Peyer's patch (tissue), 4 donors: ENCODE measurements around the gene BCHE. TPM values are rescaled to one million over a fixed set of nuclear protein-coding genes. Genes with fewer than 3 reads are reported as not detected.

ENCODE experiments used
- DNase-seq, 3 donors: peaks; one replicate each; pipeline ENCODE4 v3.0.0-alpha.2; 2017 to 2019
- H3K27ac ChIP-seq, 4 donors: fragments of 200-600 bp; sonication (generic); one replicate each; pipeline ENCODE4 v1.5.1; 2016 to 2019
- H3K27me3 ChIP-seq, 2 donors: fragments of 200-600 bp; sonication (generic); one replicate each; pipeline ENCODE4 v1.5.1; 2019
- H3K36me3 ChIP-seq, 3 donors: fragments of 200-600 bp; sonication (generic); one replicate each; pipeline ENCODE4 v1.5.1; 2016 to 2019
- H3K4me1 ChIP-seq, 4 donors: fragments of 200-600 bp; sonication (generic); one replicate each; pipeline ENCODE4 v1.5.1; 2016 to 2019
- H3K4me3 ChIP-seq, 4 donors: fragments of 200-600 bp; sonication (generic); 1 replicate in 3 of 4; 2 replicates in 1 of 4; pipeline ENCODE4 v1.5.1; 2016 to 2019; ENCODE audit warnings: mild to moderate bottlenecking in 1 of 4
- H3K9me3 ChIP-seq, 4 donors: fragments of 200-600 bp; sonication (generic); one replicate each; pipeline ENCODE4 v1.5.1; 2016 to 2019; ENCODE audit warnings: mild to moderate bottlenecking in 1 of 4
- CTCF ChIP-seq, 6 experiments: fragments of 450-650 bp in 4 of 6; fragments of 200-600 bp in 2 of 6; sonication (generic) in 1 of 6; IDR thresholded peaks; one replicate each; pipeline ENCODE4 v1.5.1; 2017 to 2019; ENCODE audit warnings: antibody characterized with exemption in 6 of 6, mild to moderate bottlenecking in 3 of 6, moderate library complexity in 1 of 6
- POLR2A ChIP-seq, 2 donors: fragments of 450-650 bp; IDR thresholded peaks; one replicate each; pipeline ENCODE4 v1.5.1; 2017; ENCODE audit warnings: antibody characterized with exemption in 2 of 2, mild to moderate bottlenecking in 2 of 2, moderate library complexity in 2 of 2
- total RNA-seq, 4 donors: library from RNA; depleted of rRNA; stranded (reverse); fragments of >200 nt; gene quantifications; one replicate each; pipeline ENCODE4 v1.1.0, GENCODE V29; 2016

BCHE gene
- total RNA-seq, 4 donors from 2014 or later = 0.67 to 5.0 (median 3.4) TPM

GRCh38 chr3:165854696-165855095 is 17.5 kb upstream of the BCHE start:
- DNase-seq = no peak
- Histone ChIP-seq H3K36me3 (no peaks in the 10 kb centered on the region), H3K4me1 (no peaks in the 10 kb centered on the region), H3K27ac (no peak overlapping the region), H3K27me3 (no peaks in the 10 kb centered on the region), H3K4me3 (no peak overlapping the region), H3K9me3 (no peaks in the 10 kb centered on the region)
- TF ChIP-seq CTCF (IDR thresholded peaks at IDR 0.05) (peak in 4 of 6 experiments; percentile 37 to 45 (median 40)), POLR2A (IDR thresholded peaks at IDR 0.05) (no peak)

GRCh38 chr3:165852711-165853110 is 15.5 kb upstream of the BCHE start:
- no peak for DNase-seq

GRCh38 chr3:165852191-165852590 is 15.0 kb upstream of the BCHE start:
- DNase-seq = no peak

More at GRCh38 chr3:165852711-165853110, 15.5 kb upstream of the BCHE start:
- Histone ChIP-seq H3K9me3 (no peaks in the 10 kb centered on the region), H3K36me3 (no peaks in the 10 kb centered on the region), H3K4me3 (no peak overlapping the region), H3K27me3 (no peaks in the 10 kb centered on the region), H3K27ac (no peak overlapping the region), H3K4me1 (no peaks in the 10 kb centered on the region)
- no peak for TF ChIP-seq CTCF (IDR thresholded peaks at IDR 0.05)
- TF ChIP-seq POLR2A (IDR thresholded peaks at IDR 0.05) = no peak

GRCh38 chr3:165846056-165846455 is 8.8 kb upstream of the BCHE start:
- Histone ChIP-seq H3K27ac (no peak overlapping the region), H3K27me3 (no peaks in the 10 kb centered on the region), H3K36me3 (no peaks in the 10 kb centered on the region), H3K4me1 (no peaks in the 10 kb centered on the region), H3K4me3 (no peak overlapping the region), H3K9me3 (no peaks in the 10 kb centered on the region)
- TF ChIP-seq CTCF (IDR thresholded peaks at IDR 0.05) (no peak), POLR2A (IDR thresholded peaks at IDR 0.05) (no peak)
- DNase-seq = no peak

More at GRCh38 chr3:165852191-165852590, 15.0 kb upstream of the BCHE start:
- H3K27ac ChIP-seq = no peak overlapping the region
- no peaks in the 10 kb centered on the region for H3K27me3 ChIP-seq
- no peaks in the 10 kb centered on the region for H3K36me3 ChIP-seq
- TF ChIP-seq CTCF (IDR thresholded peaks at IDR 0.05) (no peak), POLR2A (IDR thresholded peaks at IDR 0.05) (no peak)
- H3K4me1 ChIP-seq = no peaks in the 10 kb centered on the region
- H3K9me3 ChIP-seq = no peaks in the 10 kb centered on the region
- H3K4me3 ChIP-seq = no peak overlapping the region

- no peaks in the 10 kb centered on the region for H3K36me3 ChIP-seq
- no peak for DNase-seq
Measured at GRCh38 chr3:165839296-165840076, 2.3 kb upstream of the BCHE start.

More at GRCh38 chr3:165839296-165840076, 2.3 kb upstream of the BCHE start:
- no peaks in the 10 kb centered on the region for H3K9me3 ChIP-seq
- TF ChIP-seq POLR2A (IDR thresholded peaks at IDR 0.05) (no peak), CTCF (IDR thresholded peaks at IDR 0.05) (no peak)
- H3K27me3 ChIP-seq = no peaks in the 10 kb centered on the region
- H3K4me3 ChIP-seq = no peak overlapping the region
- no peak overlapping the region for H3K27ac ChIP-seq
- H3K4me1 ChIP-seq = no peaks in the 10 kb centered on the region
